Activated naive CD4-positive, alpha-beta T cell treated with anti-CD3 and anti-CD28 coated beads, Interleukin-2, amount 50 U/mL, for 16 hours (primary cell): ENCODE results near the gene PHGDH.
"Not testable (repeated sequence)": the region's sequence is repeated elsewhere in the genome, so short reads cannot be mapped to it uniquely, and the experiment has no call there.

Experiments used
- DNase-seq: peaks from one replicate; pipeline ENCODE4 v3.0.0-alpha.2; 2020

PHGDH gene

DNA sequence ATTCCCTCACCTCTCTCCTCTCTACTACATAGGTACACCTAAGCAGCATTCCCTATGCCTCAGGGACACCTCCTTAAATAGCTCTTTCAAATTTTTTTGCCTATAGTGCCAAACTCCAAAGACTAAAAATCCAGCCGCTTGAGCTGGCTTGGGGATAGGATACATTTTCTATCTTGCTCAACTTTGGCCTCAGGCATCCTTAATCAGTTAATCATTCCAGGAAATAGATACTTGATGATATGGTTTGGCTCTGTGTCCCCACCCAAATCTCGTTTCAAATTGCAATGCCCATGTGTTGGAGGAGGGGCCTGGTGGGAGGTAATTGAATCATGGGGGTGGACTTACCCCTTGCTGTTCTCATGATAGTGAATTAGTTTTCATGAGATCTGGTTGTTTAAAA, 11.4 kb upstream of the PHGDH start:
- no peak for DNase-seq

DNA sequence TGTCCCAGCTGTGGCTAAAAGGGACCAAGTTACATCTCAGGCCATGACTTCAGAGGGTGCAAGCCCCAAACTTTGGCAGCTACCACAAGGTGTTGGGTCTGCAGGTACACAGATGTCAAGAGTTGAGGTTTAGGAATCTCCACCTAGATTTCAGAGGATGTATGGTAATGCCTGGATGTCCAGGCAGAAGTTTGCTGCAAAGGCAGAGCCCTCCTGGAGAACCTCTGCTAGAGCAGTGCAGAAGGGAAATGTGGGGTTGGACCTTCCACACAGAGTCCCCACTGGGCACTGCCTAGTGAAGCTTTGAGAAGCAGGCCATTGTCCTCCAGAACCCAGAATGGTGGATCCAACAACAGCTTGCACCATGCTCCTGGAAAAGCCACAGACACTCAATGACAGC, 10.1 kb upstream of the PHGDH start:
- DNase-seq = no peak

DNA sequence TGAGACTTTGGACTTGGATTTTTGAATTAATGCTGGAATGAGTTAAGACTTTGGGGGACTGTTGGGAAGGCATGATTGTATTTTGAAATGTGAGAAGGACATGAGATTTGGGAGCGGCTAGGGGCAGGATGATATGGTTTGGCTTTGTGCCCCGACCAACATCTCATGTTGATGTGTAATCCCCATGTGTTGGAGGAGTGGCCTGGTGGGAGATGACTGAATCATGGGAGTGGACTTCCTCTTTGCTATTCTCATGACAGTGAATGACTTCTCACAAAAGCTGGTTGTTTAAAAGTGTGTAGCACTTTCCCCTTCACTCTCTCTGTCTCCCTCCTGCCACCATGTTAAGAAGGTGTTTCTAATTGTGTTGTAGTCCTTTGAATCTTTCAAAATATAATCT, 9.3 kb upstream of the PHGDH start:
- DNase-seq = no peak

DNA sequence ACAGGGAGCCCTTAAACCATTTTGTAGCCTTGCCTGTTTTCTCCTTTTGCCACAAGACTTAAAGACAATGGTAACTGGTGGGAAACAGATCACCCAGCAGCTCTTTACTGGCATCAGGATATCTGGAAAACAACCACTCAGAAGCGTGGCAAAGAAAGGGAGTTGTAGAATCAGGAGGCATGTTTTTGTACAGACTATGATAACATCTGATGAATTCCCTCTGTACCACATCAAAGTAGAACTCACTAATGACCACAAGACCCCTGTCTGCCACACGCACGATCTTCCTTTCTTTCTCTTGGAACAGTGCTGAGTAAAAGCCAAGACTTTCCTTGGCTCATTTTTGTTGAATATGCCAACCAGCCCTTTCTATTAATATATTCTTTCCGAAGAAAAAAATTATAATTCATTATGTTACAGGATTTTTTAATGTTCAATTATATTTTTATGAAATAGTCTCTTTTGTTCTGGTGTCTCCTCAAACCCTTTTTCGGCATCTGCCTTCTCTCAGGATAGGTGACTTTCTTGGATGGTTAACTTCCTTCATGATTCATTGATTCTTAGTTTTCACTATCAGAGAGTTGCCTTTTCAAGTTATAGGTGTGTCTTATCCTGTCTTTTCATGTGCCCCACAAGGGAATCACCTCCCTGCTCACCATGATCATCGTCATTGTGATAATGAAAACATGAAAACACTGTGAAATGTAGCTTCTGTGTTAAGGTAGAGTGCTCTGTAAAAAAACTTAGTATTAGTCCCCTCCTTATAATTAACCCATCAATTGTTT, 7.9 kb upstream of the PHGDH start:
- no peak for DNase-seq

DNA sequence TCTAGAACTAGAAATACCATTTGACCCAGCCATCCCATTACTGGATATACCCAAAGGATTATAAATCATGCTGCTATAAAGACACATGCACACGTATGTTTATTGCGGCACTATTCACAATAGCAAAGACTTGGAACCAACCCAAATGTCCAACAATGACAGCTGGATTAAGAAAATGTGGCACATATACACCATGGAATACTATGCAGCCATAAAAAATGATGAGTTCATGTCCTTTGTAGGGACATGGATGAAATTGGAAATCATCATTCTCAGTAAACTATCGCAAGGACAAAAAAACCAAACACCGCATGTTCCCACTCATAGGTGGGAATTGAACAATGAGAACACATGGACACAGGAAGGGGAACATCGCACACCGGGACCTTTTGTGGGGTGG, 5.1 kb upstream of the PHGDH start:
- not testable (repeated sequence) for DNase-seq

DNA sequence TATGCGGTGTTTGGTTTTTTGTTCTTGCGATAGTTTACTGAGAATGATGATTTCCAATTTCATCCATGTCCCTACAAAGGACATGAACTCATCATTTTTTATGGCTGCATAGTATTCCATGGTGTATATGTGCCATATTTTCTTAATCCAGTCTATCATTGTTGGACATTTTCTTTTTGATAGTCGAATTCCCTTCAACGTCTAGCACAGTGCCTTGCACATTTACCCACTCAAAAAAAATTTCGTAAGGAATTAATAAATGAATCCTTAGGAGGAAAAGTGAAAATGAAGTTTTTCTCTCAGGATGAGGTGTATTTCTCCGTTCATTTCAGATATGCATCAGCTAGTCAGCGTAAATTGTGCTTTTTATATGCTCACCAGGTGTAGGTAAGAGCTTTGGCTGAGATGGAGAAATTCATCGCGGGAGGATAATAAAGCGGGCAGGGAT, 354 bp upstream of the PHGDH start:
- not testable (repeated sequence) for DNase-seq

DNA sequence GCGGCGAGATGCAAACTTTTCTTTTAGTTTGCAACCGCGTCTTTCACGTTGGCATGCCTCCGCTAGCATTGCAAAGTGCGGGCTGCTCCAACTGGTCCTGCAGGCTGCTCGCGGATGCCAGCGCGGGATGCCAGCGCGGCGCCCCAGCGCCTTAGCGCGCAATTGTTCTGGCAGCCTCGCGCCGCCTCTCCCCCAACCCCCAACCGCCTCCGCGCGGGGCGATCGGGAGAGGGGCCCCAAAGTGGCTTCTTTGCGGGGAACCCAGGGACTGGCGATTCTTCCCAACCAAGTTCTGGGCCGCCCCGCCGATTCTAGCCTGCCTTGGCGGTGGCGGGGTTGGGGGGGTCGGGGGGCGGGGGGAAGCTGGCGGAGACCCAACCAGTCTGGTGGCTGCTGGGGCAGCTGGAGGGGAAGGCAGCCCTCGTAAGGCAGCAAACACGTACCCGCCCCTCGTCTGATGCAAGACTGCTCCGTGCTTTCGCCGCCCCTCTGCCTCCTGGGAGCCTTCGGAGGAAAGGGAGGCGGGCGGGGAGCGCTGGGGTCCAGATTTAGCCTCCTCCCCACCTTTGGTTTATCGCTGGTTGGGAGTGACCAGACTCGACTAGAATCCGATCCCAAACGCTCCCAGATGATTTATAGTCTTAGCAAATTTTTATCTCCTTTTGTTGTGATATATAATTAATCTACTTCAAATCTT, 756 bp downstream of the PHGDH start:
- peak; percentile 74 for DNase-seq

DNA sequence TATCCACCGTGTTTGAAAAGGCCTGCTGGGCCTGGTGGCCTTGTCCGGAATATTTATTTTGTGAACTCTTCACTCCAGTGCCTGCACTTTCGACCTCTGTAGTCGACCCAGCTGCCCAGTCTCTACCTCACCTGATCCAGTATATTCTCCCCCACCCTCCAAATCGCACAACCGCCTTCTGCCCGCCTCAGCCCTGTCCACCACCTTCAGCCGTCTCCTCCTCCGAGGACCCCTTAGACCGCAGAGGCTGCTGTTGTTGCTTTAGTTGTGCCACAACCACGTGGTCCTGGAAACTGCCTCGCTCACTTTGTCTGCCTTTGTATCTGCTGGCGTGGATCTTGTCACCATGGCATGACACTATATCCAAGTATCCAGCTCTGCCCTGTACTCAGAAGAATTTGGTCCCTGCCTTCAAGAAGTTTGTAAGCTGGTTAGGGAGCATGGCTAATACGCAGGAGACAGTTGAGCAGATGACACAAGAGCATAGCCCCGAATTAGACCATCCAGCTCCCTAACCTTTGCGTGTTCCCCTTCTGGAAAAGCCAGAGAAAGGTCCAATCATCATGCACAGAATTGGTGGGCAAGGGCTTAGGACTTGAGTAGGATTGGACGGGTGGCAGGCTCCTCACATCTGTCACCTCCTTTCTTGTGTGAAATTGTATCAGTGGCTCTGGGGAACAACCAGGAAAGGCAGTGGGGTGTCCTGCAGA, 1.5 kb downstream of the PHGDH start:
- no peak for DNase-seq

DNA sequence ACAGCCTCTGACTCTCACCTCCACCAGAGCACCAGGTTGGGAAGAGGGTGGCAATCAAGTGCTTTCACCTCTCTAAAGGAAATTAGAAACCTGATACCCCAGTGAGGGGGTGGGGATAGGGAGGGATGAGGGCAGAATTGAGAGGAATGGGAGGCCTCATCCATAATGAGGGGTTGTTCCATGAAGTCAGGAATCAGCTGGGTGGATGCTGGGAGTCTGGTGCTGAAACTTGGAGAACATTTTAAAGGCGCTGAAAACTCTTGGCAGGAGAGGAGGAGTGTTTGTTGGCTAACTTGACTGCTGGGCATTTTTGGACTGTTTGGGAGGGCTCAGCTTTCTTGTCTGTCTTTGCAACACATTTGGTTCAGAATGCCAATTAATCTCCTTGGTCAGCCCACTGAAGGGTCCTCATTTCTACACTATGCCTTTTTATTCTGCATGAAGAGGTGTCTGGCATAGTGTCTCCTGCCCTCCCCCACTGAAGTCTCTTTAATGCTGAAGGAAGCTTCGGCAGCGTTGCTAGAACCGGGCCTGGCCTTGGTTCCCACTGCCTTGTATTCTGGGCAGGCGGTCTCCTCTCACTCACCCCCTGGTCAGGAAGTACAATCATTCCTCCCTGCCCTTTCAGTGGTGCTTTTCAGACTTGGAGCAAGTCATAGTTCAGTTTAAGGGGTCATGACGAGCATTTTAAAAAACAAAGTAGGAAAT, 2.2 kb downstream of the PHGDH start:
- no peak for DNase-seq

DNA sequence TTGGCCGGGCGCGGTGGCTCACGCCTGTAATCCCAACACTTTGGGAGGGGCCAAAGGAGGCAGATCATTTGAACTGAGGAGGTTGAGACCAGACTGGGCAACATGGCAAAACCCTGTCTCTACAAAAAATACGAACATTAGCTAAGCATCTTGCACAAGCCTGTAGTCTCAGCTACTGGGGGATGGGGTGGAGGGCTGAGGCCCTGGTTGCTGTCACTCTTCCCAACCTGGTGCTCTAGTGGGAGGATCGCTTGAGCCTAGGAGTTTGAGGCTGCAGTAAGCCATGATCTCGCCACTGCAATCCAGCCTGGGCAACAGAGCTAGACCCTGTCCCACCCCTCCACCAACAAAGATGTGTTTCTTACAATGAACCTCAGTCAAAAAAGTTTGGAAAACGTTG, 2.8 kb downstream of the PHGDH start:
- no peak for DNase-seq

DNA sequence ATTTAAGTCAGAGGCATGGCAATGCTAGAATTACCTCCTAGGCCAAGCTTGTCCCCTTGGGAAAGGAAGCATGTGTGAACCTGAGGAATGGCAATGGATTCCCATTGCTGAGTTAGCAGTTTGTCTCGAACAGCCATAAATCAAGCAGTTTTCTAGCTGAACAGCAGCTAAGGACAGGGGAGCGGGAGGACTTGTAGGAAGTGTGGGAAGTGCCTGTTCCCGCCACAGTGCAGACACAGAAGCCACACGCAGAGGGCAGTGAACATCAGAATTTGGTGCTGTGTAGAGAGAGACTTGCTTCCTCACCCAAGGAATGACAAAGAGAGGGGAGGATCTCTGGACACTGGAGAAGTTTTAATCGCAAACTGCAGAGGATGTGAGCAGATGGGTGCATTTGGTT, 3.8 kb downstream of the PHGDH start:
- DNase-seq = no peak

DNA sequence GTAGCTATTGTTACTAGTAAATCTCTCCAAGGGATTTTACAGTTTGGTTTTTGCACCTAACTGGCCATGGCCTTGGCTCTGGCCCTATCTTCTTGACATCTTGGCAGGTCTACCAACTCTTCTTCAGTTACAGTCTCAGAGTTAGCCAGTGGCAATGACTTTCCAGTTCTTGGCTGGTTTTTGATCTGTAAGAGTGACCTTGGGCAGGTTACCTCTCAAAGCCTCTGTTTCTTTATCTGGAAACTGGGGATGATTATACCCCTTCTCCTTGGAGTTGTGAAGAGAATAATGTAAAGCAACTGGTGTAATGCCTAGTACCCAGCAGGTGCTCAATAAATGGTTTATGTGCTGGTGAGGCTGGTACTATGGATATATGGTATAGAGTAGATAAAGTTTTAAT, 6.7 kb downstream of the PHGDH start:
- no peak for DNase-seq

DNA sequence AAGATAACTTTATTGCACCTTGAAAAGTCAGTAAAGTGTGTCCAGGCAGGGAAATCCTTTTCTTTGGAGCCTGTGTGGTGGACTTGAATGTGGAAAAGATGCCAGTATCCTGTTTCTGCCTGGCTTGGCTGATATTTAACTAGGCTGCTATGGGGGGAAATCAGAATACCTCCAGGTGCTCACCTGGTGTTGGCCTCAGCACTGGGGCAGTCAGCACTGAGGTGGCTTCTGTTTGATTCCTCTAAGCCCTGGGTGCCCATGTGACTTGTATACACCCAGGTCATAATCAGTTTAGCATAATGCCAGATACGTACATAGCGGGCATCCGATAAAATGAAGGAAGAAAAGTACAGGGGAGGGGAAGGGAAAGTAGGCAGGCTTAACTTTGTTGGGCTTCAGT, 7.2 kb downstream of the PHGDH start:
- DNase-seq = no peak

DNA sequence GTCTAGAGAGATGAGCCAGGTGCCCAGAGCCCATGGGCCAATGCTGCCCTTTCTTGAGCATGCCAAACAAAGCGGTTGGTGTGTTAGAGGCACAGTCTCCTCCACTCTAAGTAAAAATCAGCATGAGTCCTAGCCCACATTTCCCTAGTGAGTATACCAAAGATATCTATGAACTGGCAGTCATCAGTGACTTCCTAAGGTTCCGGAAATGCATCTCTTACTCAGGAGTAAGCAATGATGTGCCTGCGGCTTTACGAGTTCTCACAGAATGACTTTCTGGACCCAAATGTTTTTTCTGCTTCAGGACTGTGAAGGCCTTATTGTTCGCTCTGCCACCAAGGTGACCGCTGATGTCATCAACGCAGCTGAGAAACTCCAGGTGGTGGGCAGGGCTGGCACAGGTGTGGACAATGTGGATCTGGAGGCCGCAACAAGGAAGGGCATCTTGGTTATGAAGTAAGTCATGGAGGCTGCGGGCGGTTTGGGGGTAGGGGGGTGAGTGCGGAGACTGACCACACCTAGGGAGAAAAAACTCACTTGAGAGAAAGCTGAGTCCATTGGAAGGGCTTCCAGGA, 9.2 kb downstream of the PHGDH start:
- DNase-seq = no peak

DNA sequence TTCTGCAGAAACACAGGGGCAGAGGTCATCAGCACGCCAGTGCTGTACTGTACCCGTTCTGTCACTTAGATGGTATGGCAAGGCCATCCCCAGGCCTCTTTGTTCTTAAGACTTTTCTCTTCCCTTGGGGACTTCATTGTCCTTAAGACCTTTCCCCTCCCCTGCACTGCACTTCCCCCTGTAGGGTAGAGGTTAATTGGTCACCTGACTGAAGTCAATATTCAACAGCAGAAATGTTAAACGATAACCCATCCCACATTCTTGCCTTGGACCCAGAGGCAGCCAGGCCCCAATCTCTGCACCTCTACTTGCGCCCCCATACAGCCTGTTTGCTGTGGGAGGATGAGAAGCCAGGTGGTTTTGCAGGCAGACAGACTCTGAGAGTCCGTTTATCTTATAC, 10.2 kb downstream of the PHGDH start:
- DNase-seq = no peak

DNA sequence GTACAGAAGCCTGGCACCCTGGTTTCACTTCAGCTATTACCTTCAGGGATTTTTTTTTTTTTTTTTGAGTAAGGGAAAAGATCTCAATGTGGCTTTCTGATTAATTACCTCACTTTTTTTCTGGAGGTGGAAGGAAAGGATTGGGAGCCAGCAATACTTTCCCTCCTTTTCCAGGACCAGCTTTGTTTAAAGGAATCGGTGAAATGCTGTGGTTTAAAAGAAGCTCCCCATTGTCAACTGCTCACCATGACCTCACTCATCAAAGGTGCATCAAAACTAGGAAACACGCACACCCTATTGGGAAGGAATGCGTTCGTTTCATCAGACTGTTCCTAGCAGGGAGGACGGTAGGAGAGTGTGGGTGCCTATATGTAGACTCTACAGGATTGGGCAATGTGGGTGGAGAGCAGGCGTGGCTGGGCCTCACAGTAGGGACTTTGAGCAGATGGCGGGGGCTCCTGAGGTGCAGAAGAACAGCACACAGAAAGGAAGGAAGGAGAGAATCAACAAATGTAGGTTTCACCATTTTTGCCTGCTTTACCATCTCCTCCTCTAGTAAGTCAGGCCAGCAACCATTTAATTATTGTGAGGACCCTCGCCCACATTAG, 13.0 kb downstream of the PHGDH start:
- DNase-seq = no peak

DNA sequence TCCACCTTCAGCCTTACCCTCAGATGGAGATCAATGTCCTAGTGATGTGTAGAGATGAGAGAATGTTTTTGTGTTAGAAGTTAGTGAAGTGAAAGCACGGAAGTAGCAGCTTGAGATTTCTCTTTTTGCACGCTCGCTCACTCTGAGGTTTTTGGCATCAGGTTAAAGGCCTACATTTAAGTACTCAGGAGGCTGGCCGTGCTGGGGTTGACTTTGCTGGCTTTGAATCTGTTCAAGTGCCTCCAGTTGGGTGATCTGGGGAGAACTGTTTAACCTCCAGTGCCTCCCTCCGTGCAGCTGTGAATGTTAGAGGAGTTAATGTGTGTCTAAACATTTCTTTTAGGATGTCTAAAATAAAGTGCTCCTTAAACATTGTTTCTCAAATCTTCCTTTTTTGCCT, 13.9 kb downstream of the PHGDH start:
- no peak for DNase-seq

DNA sequence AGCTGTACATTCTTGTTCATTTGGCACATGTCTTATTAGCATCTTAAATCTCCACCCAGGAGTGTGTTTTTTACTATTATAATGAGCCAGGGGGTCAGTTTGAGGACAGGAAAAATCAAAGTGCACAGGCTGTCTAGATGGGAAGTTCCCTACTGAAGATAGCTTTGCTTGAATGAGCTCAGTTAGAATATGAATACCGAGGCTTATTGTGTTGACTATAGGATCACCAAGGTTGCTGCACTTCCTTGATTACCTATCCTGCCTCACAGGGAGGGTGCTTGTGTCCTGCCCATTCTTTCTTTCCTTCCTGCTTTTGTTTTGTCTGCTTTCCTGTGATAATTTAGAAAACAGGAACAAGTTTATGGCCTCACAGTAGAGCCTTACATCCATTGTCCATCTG, 16.3 kb downstream of the PHGDH start:
- no peak for DNase-seq

DNA sequence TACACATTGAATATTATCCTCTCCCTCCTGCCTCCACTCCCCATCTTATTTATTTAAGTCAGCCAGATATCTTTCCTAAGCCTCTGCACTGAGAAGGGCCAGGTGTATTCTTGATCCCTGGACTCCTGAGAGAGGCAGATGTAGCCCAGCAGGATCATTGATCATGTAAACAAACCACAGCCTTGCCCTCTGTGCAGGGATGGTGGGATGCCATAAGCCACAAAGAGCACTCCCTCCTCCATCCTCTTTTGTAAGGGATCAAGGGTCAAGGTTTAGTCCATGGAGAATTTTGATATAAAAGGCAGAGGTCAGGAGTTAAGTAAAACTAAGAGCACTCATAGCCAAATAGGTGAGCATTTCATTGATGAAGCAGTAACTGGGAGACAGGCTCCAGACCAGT, 17.3 kb downstream of the PHGDH start:
- DNase-seq = no peak

DNA sequence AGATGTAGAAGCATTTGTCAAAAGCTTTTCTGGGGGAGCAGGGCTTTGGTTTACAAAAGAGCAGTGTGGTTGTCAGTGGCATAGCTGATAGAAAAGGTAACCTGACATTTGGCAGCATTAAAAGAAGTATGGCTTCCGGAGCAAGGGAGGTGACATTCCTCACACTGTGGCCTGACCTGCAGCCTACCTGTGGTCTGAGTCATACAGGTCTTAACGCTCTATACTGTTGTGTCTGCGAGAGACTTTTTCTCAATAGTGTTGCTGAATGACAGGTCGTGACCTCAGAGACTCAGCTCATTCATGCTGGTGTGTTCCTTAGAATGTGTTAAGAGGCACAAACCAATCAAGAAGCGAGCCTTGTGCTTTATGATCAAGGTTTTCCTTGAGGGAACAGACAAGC, 19.3 kb downstream of the PHGDH start:
- no peak for DNase-seq

DNA sequence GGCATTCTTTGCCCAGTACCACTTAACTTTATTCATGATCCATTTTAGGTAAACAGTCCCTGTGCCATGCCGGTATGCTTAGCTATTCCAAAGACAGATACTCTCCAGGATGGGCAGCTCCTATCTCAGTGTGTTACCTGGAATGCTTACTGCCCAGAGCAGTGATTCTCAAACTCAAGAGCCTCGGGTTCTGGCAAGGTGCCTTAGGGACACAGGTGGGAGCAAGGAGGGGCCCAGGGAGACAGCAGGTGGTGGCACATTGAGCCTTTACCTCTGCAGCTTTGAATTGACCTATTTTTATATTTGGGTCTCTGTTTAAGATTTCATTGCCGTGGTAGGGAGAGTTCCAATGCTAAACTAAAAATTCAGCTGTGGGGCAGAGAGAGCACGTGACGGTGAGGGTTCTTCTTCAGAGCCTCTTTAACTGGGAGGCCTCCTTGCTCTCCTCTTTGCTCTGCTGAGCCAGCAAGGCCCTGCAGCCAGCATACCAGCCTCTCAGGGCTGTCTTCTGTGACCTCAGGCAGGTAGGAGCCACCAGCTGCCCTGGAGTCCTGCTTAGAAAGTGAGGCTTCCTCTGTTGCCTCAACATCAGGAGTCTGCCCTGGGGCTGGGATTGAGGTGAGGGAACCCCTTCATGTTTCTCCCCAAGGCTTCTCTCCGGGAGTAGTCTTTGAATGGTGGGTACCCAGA, 20.2 kb downstream of the PHGDH start:
- no peak for DNase-seq
